HG02763 (cell line): ENCODE measurements around the gene CIAO2B.
"Not testable (repeated sequence)": the region's sequence is repeated elsewhere in the genome, so short reads cannot be mapped to it uniquely, and the experiment has no call there.

ENCODE experiments used
- ATAC-seq: cut with Tn5 transposase; IDR thresholded peaks from one replicate; pipeline ENCODE4 v1.9.1; 2021; ENCODE audit warnings: mild to moderate bottlenecking, moderate library complexity; ENCODE audit not compliant: unreplicated experiment

CIAO2B gene

GRCh38 chr16:66934138-66934838 lies at the start of gene CIAO2B:
Gene CIAO2B (minus strand): TSS chr16:66934402. CDS start chr16:66934364, 38 bp downstream.
- ATAC-seq: peak; percentile 82

- ATAC-seq: no peak
Measured at GRCh38 chr16:66983033-66983432, 48.8 kb upstream of the CIAO2B start.

- no peak for ATAC-seq
Measured at GRCh38 chr16:66979011-66979717, 45.0 kb upstream of the CIAO2B start.

GRCh38 chr16:66977341-66978113 lies 43.3 kb upstream of the CIAO2B start:
- ATAC-seq: peak; percentile 72

GRCh38 chr16:66976746-66977145 lies 42.5 kb upstream of the CIAO2B start:
- ATAC-seq: no peak

- no peak for ATAC-seq
Measured at GRCh38 chr16:66975302-66975893, 41.2 kb upstream of the CIAO2B start.

- not testable (repeated sequence) for ATAC-seq
Measured at GRCh38 chr16:66974932-66975246, 40.7 kb upstream of the CIAO2B start.

- ATAC-seq: not testable (repeated sequence)
Measured at GRCh38 chr16:66974156-66974931, 40.1 kb upstream of the CIAO2B start.

- no peak for ATAC-seq
Measured at GRCh38 chr16:66973716-66974115, 39.5 kb upstream of the CIAO2B start.

- ATAC-seq: no peak
Measured at GRCh38 chr16:66972983-66973382, 38.8 kb upstream of the CIAO2B start.

GRCh38 chr16:66970775-66971720 lies 36.8 kb upstream of the CIAO2B start:
- ATAC-seq: no peak

- ATAC-seq: no peak
Measured at GRCh38 chr16:66968847-66969246, 34.6 kb upstream of the CIAO2B start.

GRCh38 chr16:66964049-66964448 lies 29.8 kb upstream of the CIAO2B start:
- no peak for ATAC-seq

- ATAC-seq: no peak
Measured at GRCh38 chr16:66961914-66962313, 27.7 kb upstream of the CIAO2B start.

- no peak for ATAC-seq
Measured at GRCh38 chr16:66961065-66961744, 27.0 kb upstream of the CIAO2B start, which contains the start of gene CES3. Gene CES3 (plus strand): TSS chr16:66961266. CDS start chr16:66961308, 42 bp downstream.

GRCh38 chr16:66960270-66960669 lies 26.1 kb upstream of the CIAO2B start:
- no peak for ATAC-seq

GRCh38 chr16:66959704-66960161 lies 25.5 kb upstream of the CIAO2B start:
- no peak for ATAC-seq

- no peak for ATAC-seq
Measured at GRCh38 chr16:66958857-66959703, 24.9 kb upstream of the CIAO2B start.
